HG03139 (cell line): Measurements from ENCODE around the gene ADAM17.
"Not testable (repeated sequence)": the region's sequence is repeated elsewhere in the genome, so short reads cannot be mapped to it uniquely, and the experiment has no call there.

ENCODE experiments used
- ATAC-seq: cut with Tn5 transposase; IDR thresholded peaks from one replicate; pipeline ENCODE4 v1.9.1; 2021; ENCODE audit not compliant: unreplicated experiment

ADAM17 gene

GRCh38 chr2:9524291-9524690, 31.3 kb downstream of the ADAM17 start:
- ATAC-seq: no peak

- no peak for ATAC-seq
These were observed 36.4 kb downstream of the ADAM17 start for GRCh38 chr2:9519250-9519649.

GRCh38 chr2:9518780-9519179, 36.9 kb downstream of the ADAM17 start:
- ATAC-seq: no peak

DNA sequence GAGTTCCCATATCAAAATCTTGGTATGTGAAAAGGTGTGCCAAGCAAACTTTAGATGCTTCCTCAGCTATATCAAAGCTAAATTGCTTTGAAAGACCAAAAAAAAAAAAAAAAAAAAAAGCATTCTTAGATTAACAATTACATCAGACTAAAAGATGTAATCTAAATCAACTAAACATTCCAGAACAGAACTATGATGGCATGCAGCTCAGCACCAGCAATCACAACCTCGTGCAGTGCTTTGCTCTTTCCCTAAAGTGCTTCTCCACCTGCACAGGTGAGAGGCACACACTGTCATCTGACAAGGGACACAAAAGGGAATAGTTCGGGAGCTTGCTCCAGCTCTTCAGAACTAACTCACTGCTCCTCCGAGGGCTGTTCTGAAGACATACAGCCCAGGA, 37.5 kb downstream of the ADAM17 start:
- no peak for ATAC-seq

GRCh38 chr2:9517118-9517782, 38.4 kb downstream of the ADAM17 start:
- no peak for ATAC-seq

GRCh38 chr2:9513946-9514345, 41.7 kb downstream of the ADAM17 start:
- ATAC-seq: not testable (repeated sequence)

- ATAC-seq: no peak
These were observed 46.7 kb downstream of the ADAM17 start for GRCh38 chr2:9508931-9509330.

DNA sequence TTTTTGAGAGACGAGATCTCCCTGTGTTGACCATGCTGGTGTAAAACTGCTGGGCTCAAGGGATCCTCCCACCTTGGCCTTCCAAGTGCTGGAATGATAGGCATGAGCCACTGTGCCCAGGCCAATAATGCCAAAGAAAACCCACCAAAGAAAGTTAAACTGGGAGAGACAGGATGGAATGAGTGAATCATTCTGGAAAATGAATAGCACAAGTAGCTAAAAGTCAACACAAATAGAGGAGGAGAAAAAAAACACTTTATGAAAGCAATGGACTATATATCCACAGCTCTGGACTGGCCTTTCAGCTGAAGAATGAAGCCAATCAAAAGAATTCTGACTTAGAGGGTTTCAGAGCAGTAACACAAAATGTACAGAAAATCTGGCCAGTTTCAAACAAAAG, 57.4 kb downstream of the ADAM17 start:
- no peak for ATAC-seq

GRCh38 chr2:9497017-9497416, 58.6 kb downstream of the ADAM17 start:
- no peak for ATAC-seq

DNA sequence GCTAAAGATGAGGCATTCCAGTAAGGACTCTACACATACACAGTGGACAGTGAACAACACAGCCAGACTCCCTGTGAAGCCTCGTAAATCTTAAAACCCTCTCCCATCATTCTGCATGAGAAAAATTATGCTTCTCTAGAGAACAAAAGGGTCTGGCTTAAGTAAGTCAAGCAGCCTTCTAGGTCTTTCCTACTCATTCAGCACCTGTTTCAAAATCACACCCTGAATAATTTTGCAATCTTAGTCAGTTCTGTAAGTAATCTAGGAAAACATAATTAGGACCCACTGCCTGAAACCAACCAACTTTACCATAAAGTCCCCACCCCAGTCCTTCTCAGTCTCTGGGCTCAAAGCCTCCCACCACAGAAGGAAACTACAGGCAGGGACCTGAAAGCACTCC, 61.5 kb downstream of the ADAM17 start:
- no peak for ATAC-seq

DNA sequence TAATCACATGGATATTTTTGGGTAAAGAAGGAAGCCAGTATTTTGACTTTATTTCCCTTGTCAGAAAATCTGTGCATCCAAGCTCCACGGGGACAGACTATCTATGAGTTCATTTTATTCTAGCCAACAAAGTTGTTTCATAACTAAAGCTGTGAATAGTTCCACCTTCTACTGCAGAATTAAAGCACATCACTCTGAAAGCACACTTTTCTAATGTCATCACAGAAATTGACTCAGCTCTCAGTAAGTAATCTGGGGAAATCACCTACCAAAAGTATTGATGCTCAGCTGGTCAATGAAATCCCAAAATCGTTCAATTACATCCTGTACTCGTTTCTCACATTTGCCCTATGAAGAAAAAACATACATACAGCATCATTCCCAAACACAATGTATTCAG, 62.2 kb downstream of the ADAM17 start:
- no peak for ATAC-seq

DNA sequence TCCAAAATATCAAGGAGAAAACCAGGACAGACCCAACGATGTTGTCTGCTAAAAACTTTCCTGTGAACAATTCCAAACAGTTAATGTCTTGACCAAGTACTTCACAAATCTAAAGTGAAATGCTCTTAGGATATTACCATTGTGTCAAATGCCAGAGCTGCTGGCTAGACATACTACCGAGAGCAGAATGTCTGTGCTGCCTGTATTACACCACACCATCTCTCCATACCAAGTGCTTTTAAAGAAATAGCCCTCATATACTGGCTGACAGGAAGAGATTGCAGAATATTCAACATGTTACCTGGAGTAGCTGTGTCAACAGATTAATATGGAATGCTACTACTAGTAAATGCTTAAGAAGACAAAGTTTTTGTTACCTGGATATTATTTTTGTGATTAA, 62.7 kb downstream of the ADAM17 start:
- no peak for ATAC-seq

- no peak for ATAC-seq
These were observed 64.8 kb downstream of the ADAM17 start for GRCh38 chr2:9490789-9491188.

DNA sequence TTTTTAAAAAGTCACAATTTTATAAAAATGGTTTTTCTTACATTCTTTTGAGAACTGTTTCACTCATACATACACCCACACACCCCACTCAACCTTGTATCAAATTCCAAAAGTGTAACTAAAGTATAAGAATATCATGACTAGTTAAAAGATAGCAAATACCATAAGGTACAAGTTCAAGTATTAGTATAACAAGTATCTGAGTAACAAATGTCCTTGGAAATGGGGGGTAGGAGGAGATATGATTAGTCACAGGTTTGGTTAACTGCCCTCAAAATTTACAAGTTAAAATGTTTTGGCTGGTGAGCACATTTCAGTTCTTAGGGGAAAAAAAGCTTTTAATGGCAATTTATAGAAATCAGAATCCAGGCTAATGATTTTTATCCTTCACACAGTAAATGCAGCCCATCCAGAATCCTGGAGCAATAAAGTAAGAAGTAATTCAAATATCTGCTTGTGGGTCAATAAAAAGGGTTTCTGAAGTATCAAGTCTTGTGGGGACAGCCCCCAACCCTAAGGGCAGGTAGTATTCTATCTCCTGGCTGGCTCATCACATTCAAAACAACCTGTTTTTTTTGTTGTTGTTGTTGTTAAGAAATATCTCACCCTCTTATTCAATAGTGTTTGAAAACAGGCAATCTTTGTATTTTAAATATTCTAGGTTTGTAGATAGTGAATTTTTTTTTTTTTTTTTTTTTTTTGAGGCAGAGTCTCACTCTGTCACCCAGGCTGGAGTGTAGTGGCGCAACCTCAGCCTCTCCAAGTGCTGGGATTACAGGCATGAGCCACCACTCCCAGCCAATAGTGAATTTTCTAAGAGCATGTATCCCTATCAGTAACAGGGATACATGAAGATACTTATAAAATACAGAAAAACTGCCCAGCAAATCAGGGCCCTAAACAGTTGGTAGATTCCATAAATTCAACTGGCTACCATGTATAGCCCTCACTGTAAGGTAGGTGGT, 66.8 kb downstream of the ADAM17 start:
- no peak for ATAC-seq

GRCh38 chr2:9484533-9484932, 71.1 kb downstream of the ADAM17 start:
- no peak for ATAC-seq

GRCh38 chr2:9483107-9483506, 72.5 kb downstream of the ADAM17 start:
- ATAC-seq: no peak

DNA sequence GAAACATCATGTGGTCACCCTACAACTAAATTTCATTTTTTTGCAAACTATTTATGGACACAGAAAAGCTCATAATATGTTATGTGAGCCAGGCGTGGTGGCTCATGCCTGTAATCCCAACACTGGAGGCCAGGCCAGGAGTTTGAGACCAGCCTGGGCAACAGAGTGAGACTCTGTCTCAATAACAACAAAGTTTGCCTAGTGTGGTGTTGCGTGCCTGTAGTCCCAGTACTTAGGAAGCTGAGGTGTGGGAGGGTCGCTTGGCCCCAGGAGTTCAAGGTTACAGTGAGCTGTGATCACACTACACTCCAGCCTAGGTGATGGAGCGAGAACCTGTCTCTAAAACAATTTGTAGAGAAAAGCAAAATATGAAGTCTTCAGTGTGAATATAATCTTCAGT, 75.5 kb downstream of the ADAM17 start:
- ATAC-seq: no peak

- ATAC-seq: no peak
These were observed 77.1 kb downstream of the ADAM17 start for GRCh38 chr2:9478526-9478925.

DNA sequence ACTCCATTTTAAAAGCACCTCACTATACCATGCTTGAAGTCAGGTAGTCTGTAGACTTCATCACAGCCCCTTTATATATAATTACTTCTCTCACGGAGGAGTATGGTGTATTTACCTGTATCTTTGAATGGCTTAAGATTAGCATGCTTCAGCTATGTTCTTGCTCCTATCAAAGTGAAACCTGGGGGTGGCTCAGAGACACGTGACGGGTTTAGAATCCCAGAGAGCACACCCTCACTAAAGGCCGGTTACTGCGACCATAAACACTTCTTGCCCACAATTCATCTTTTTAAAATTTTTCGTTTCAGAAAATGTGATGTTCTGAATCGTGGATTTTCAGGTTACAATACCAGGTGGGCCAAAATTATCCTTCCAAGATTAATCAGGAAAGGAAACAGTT, 77.7 kb downstream of the ADAM17 start:
- no peak for ATAC-seq

- peak; percentile 51 for ATAC-seq
These were observed 81.1 kb downstream of the ADAM17 start, which contains the start of gene IAH1 for GRCh38 chr2:9474361-9475057. Gene IAH1 (plus strand): TSS chr2:9474551. CDS start chr2:9474567, 16 bp downstream.

DNA sequence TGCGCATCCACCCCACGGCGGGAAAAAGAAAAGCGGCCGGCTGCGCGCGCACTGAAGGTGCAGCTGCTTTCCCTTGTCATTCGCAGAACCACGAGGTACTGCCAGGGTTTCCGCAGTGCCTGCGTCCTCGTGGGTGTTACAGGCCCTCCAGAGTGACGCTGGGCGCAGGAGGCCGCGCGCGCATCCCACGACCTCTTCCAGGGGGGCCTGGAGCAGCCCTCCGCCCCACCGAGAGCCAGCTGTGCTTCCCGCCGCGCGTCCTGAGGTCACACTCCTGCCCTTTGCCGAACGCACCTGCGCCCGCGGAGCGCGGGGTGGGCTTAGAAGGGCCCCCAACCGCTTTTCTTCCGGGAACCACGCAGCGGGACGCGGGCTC, 81.7 kb downstream of the ADAM17 start:
- ATAC-seq: peak; percentile 9
